K562 (cell line): Measurements from ENCODE around the gene FAM200B. TPM values are rescaled to one million over a fixed set of nuclear protein-coding genes. Genes with fewer than 3 reads are reported as not detected.

ENCODE experiments used
- ARID2 ChIP-seq: fragments of 450-650 bp; IDR thresholded peaks from 2 replicates; pipeline ENCODE4 v1.6.1; 2017; ENCODE audit warnings: antibody characterized with exemption, mild to moderate bottlenecking
- CBX3 ChIP-seq, 2 experiments: IDR thresholded peaks; 1 replicate in 1 of 2; 2 replicates in 1 of 2; pipeline ENCODE4 v1.6.1; 2012; ENCODE audit warnings: inconsistent platforms in 2 of 2, low read length in 2 of 2, borderline replicate concordance in 1 of 2, control low read depth in 1 of 2
- CREB1 ChIP-seq, 2 experiments: sonication (generic) in 1 of 2; formaldehyde crosslinking in 1 of 2; IDR thresholded peaks; 2 replicates each; pipeline versions ENCODE4 v1.6.1 to v1.8.0; 2012 to 2022; ENCODE audit warnings: inconsistent platforms in 1 of 2, mild to moderate bottlenecking in 1 of 2, missing genetic modification reagents in 1 of 2, moderate library complexity in 1 of 2
- DACH1 ChIP-seq: fragments of 450-650 bp; IDR thresholded peaks from 2 replicates; pipeline ENCODE4 v1.6.1; 2018; ENCODE audit not compliant: partially characterized antibody
- EP300 ChIP-seq: IDR thresholded peaks from 2 replicates; pipeline ENCODE4 v1.6.1; 2012; ENCODE audit warnings: low read length, improper control_type of control experiment
- ETV1 ChIP-seq: fragments of 450-650 bp; conservative IDR thresholded peaks from 2 replicates; pipeline ENCODE4 v1.6.1; 2016; ENCODE audit warnings: missing genetic modification characterization, control low read depth, low read depth, missing compliant biosample characterization
- FOXA3 ChIP-seq, 2 experiments: fragments of 450-650 bp in 1 of 2; sonication (generic) in 1 of 2; formaldehyde crosslinking; IDR thresholded peaks in 1 of 2; conservative IDR thresholded peaks in 1 of 2; 2 replicates each; pipeline versions ENCODE4 v1.4.0 to v1.8.0; 2020 to 2022; ENCODE audit warnings: mild to moderate bottlenecking in 2 of 2, missing genetic modification reagents in 1 of 2
- FOXK2 ChIP-seq, 2 experiments: fragments of 450-650 bp; IDR thresholded peaks in 1 of 2; conservative IDR thresholded peaks in 1 of 2; 2 replicates each; pipeline ENCODE4 v1.6.1; 2016; ENCODE audit warnings: low read depth in 2 of 2, mild to moderate bottlenecking in 1 of 2
- HMG20A ChIP-seq: fragments of 450-650 bp; formaldehyde crosslinking; conservative IDR thresholded peaks from 2 replicates; pipeline ENCODE4 v1.4.0; 2020; ENCODE audit warnings: mild to moderate bottlenecking, mixed read lengths
- NCOA6 ChIP-seq: fragments of 450-650 bp; IDR thresholded peaks from 2 replicates; pipeline ENCODE4 v1.6.1; 2017; ENCODE audit warnings: mild to moderate bottlenecking
- RAD21 ChIP-seq, 2 experiments: fragments of 250-450 bp in 1 of 2; fragments of 450-650 bp in 1 of 2; sonication (Bioruptor Pico) in 1 of 2; formaldehyde crosslinking in 1 of 2; IDR thresholded peaks in 1 of 2; conservative IDR thresholded peaks in 1 of 2; 2 replicates each; pipeline versions ENCODE4 v1.4.0 to v1.8.0; 2020 to 2022; ENCODE audit warnings: mild to moderate bottlenecking in 2 of 2, moderate library complexity in 1 of 2
- SMAD3 ChIP-seq: fragments of 450-650 bp; formaldehyde crosslinking; conservative IDR thresholded peaks from 2 replicates; pipeline ENCODE4 v1.4.0; 2020; ENCODE audit warnings: mild to moderate bottlenecking
- SMARCA4 ChIP-seq: fragments of 450-650 bp; IDR thresholded peaks from 2 replicates; pipeline ENCODE4 v1.6.1; 2016
- TEAD4 ChIP-seq, 2 experiments: sonication (generic) in 1 of 2; formaldehyde crosslinking in 1 of 2; IDR thresholded peaks; 2 replicates each; pipeline versions ENCODE4 v1.6.1 to v1.8.0; 2012 to 2022; ENCODE audit warnings: borderline replicate concordance in 1 of 2, inconsistent platforms in 1 of 2, low read length in 1 of 2, mild to moderate bottlenecking in 1 of 2, missing genetic modification reagents in 1 of 2
- polyA plus RNA-seq, 8 experiments: library from polyadenylated mRNA; depleted of rRNA in 4 of 8; stranded (reverse) in 5 of 8; unstranded in 3 of 8; fragments of >200 nt; fragmentation: Nextera tagmentation in 2 of 8; fragmentation: Illumina TruSeq in 1 of 8; extraction: Ambion mirVana in 2 of 8; extraction: Trizol in 1 of 8; gene quantifications; 2 replicates each; pipeline versions ENCODE4 v1.2.1 to v1.2.3, GENCODE V29; 2011 to 2014; ENCODE audit warnings: inconsistent platforms in 1 of 8, missing spikeins in 1 of 8
- total RNA-seq, 7 experiments: library from RNA; depleted of rRNA in 6 of 7; stranded (reverse); fragments of >200 nt in 6 of 7; fragmentation: Illumina TruSeq in 2 of 7; extraction: Trizol in 2 of 7; gene quantifications; 2 replicates each; pipeline versions ENCODE4 v1.2.1 to v1.2.3, GENCODE V29; 2011 to 2021; ENCODE audit warnings: low replicate concordance in 1 of 7
- TF ChIP-seq, protein P1 (sequence below), 2 experiments: fragments of 450-650 bp in 1 of 2; sonication (generic) in 1 of 2; formaldehyde crosslinking in 1 of 2; IDR thresholded peaks in 1 of 2; conservative IDR thresholded peaks in 1 of 2; 2 replicates each; pipeline versions ENCODE4 v1.6.1 to v1.8.1; 2016 to 2023; ENCODE audit warnings: mild to moderate bottlenecking in 2 of 2, moderate library complexity in 2 of 2, inconsistent platforms in 1 of 2, missing genetic modification reagents in 1 of 2
- TF ChIP-seq, protein P2 (sequence below): sonication (generic); IDR thresholded peaks from 2 replicates; pipeline ENCODE4 v1.6.1; 2016
- TF ChIP-seq, protein P3 (sequence below): sonication (generic); formaldehyde crosslinking; IDR thresholded peaks from 2 replicates; pipeline ENCODE4 v1.8.0; 2022; ENCODE audit warnings: mild to moderate bottlenecking, missing genetic modification reagents, borderline replicate concordance
- TF ChIP-seq, protein P4 (sequence below): fragments of 200-800 bp; sonication (Bioruptor generic); IDR thresholded peaks from 2 replicates; pipeline ENCODE4 v1.6.1; 2017; ENCODE audit warnings: missing genetic modification characterization, missing compliant biosample characterization
- TF ChIP-seq, protein P5 (sequence below): sonication (generic); formaldehyde crosslinking; IDR thresholded peaks from 2 replicates; pipeline ENCODE4 v1.5.0; 2020; ENCODE audit warnings: missing genetic modification reagents

Gene FAM200B
- total and polyA plus RNA-seq, 9 of the 15 experiments (the other 6 are each of a cell fraction or from before 2014, with no cell fraction given), result 17.4 to 48.0 (median 25.5) TPM

DNA sequence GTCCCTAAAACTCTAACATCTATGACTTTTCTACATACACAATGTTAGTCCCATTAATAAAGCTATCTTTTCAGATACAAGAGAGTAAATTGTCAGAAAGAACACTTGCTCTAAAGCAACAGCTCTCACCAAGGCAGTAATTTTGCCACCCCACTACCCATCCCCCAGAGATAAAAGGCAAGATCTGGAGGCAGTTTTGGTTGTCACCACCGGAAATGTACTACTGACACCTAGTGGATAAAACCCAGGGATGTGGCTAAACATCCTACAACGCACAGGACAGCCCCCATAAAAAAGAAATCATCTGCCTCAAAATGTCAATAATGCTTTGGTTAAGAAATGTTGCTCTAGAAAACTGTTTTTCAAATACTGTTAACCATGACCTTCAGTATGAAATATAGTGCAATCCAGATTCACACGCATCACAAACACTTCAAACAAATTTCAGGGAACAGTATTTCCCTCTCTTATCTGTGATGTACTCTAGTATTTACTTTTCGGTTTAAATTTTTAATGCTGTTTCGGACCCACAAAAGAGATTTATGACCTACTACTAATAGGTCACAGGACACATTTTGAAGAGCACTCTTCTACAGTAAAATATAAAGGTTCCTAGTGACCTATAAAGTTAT, 31.6 kb upstream of the FAM200B start (continued):
- TF ChIP-seq, protein P1, sequence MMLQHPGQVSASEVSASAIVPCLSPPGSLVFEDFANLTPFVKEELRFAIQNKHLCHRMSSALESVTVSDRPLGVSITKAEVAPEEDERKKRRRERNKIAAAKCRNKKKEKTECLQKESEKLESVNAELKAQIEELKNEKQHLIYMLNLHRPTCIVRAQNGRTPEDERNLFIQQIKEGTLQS (IDR thresholded peaks at IDR 0.05), result no peak
- TF ChIP-seq, protein P1 (CRISPR knock-in tag; conservative IDR thresholded peaks at IDR 0.05), result 0 out of 2 replicates have a peak, but pooled peaks have one; percentile 42
- TF ChIP-seq ETV1 (peak; percentile 98), HMG20A (CRISPR knock-in tag) (no peak), TEAD4 (IDR thresholded peaks at IDR 0.05; ENCODE audit: low read length) (peak; percentile 45; the same call in 1 of the 2 replicates), TEAD4 (CRISPR knock-in tag; IDR thresholded peaks at IDR 0.05; ENCODE audit: borderline replicate concordance) (no peak), FOXK2 (conservative IDR thresholded peaks at IDR 0.05 in 1 of 2, IDR thresholded peaks at IDR 0.05 in 1 of 2; ENCODE audit: low read depth in 2 of 2) (0 out of 4 replicates have a peak, but pooled peaks of 1 of the 2 experiments have one; percentile 27), ARID2 (0 out of 2 replicates have a peak, but pooled peaks have one; percentile 18), NCOA6 (no peak), RAD21 (CRISPR knock-in tag; conservative IDR thresholded peaks at IDR 0.05 in 1 of 2, IDR thresholded peaks at IDR 0.05 in 1 of 2) (peak; percentile 85 to 87), SMAD3 (CRISPR knock-in tag) (no peak), FOXA3 (CRISPR knock-in tag; conservative IDR thresholded peaks at IDR 0.05 in 1 of 2, IDR thresholded peaks at IDR 0.05 in 1 of 2) (peak in 1 of 2 experiments; percentile 49; a peak in 1 of 4 replicates), DACH1 (peak; percentile 23), CBX3 (IDR thresholded peaks at IDR 0.05; ENCODE audit: borderline replicate concordance in 1 of 2, low read length in 2 of 2) (peak in 1 of 2 experiments; percentile 71; a peak in 1 of 3 replicates), CREB1 (IDR thresholded peaks at IDR 0.05) (no peak), CREB1 (CRISPR knock-in tag; IDR thresholded peaks at IDR 0.05) (no peak), EP300 (peak; percentile 68), SMARCA4 (peak; percentile 67; the same call in 1 of the 2 replicates)
- TF ChIP-seq, protein P2, sequence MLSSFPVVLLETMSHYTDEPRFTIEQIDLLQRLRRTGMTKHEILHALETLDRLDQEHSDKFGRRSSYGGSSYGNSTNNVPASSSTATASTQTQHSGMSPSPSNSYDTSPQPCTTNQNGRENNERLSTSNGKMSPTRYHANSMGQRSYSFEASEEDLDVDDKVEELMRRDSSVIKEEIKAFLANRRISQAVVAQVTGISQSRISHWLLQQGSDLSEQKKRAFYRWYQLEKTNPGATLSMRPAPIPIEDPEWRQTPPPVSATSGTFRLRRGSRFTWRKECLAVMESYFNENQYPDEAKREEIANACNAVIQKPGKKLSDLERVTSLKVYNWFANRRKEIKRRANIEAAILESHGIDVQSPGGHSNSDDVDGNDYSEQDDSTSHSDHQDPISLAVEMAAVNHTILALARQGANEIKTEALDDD, result peak; percentile 34; the same call in 1 of the 2 replicates
- TF ChIP-seq, protein P3, sequence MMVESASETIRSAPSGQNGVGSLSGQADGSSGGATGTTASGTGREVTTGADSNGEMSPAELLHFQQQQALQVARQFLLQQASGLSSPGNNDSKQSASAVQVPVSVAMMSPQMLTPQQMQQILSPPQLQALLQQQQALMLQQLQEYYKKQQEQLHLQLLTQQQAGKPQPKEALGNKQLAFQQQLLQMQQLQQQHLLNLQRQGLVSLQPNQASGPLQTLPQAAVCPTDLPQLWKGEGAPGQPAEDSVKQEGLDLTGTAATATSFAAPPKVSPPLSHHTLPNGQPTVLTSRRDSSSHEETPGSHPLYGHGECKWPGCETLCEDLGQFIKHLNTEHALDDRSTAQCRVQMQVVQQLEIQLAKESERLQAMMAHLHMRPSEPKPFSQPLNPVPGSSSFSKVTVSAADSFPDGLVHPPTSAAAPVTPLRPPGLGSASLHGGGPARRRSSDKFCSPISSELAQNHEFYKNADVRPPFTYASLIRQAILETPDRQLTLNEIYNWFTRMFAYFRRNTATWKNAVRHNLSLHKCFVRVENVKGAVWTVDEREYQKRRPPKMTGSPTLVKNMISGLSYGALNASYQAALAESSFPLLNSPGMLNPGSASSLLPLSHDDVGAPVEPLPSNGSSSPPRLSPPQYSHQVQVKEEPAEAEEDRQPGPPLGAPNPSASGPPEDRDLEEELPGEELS (CRISPR knock-in tag), result no peak
- TF ChIP-seq, protein P4, sequence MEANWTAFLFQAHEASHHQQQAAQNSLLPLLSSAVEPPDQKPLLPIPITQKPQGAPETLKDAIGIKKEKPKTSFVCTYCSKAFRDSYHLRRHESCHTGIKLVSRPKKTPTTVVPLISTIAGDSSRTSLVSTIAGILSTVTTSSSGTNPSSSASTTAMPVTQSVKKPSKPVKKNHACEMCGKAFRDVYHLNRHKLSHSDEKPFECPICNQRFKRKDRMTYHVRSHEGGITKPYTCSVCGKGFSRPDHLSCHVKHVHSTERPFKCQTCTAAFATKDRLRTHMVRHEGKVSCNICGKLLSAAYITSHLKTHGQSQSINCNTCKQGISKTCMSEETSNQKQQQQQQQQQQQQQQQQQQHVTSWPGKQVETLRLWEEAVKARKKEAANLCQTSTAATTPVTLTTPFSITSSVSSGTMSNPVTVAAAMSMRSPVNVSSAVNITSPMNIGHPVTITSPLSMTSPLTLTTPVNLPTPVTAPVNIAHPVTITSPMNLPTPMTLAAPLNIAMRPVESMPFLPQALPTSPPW (CRISPR knock-in tag), result peak; percentile 42; the same call in 1 of the 2 replicates
- TF ChIP-seq, protein P5, sequence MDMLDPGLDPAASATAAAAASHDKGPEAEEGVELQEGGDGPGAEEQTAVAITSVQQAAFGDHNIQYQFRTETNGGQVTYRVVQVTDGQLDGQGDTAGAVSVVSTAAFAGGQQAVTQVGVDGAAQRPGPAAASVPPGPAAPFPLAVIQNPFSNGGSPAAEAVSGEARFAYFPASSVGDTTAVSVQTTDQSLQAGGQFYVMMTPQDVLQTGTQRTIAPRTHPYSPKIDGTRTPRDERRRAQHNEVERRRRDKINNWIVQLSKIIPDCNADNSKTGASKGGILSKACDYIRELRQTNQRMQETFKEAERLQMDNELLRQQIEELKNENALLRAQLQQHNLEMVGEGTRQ (CRISPR knock-in tag), result no peak
